ENCODE data around the gene RAD51B. TPM values are rescaled to one million over a fixed set of nuclear protein-coding genes. Genes with fewer than 3 reads are reported as not detected.

Gene RAD51B
- polyA plus RNA-seq, 1 donor (not counting 4 experiments of a cell fraction or from before 2014, with no cell fraction given): 13.3 TPM

GRCh38 chr14:68757618-68758081 lies 938.1 kb downstream of the RAD51B start:
- dilution Hi-C loops (cut with MboI; ENCODE audit: extremely low pct_ligation_motif_present, low sequenced_read_pairs): no loop called here
- FAIRE-seq: no peak

GRCh38 chr14:68758301-68758700 lies 938.7 kb downstream of the RAD51B start:
- Histone ChIP-seq H3K36me3 (ENCODE audit: control insufficient read depth in 2 of 2, extremely low read depth in 1 of 2, insufficient read depth in 2 of 2, low read length in 2 of 2) (no peaks in the 10 kb centered on the region), H3K4me1 (ENCODE audit: control insufficient read depth, extremely low read depth, insufficient read depth, low read length) (no peaks in the 10 kb centered on the region), H3K79me2 (ENCODE audit: control insufficient read depth, insufficient read depth, low read length) (no peaks in the 10 kb centered on the region), H3K27ac (ENCODE audit: control insufficient read depth, insufficient read depth, low read length) (no peak overlapping the region), H3K27me3 (ENCODE audit: control insufficient read depth, extremely low read depth, insufficient read depth, low read length) (no peaks in the 10 kb centered on the region), H3K9me3 (ENCODE audit: control insufficient read depth, low read depth, low read length) (no peaks in the 10 kb centered on the region), H3K4me3 (ENCODE audit: control insufficient read depth in 2 of 3, extremely low read depth in 1 of 3, insufficient read depth in 2 of 3, low read depth in 1 of 3, low read length in 3 of 3) (no peak overlapping the region), H3K9me1 (ENCODE audit: control insufficient read depth, extremely low read depth, insufficient read depth, low read length) (no peaks in the 10 kb centered on the region), H2AFZ (ENCODE audit: control insufficient read depth, low read length) (no peak overlapping the region), H3K4me2 (ENCODE audit: control insufficient read depth, extremely low read depth, insufficient read depth, low read depth, low read length) (no peak overlapping the region), H4K20me1 (ENCODE audit: control insufficient read depth, extremely low read depth, insufficient read depth, low read length) (no peaks in the 10 kb centered on the region), H3K9ac (ENCODE audit: control insufficient read depth, extremely low read depth, insufficient read depth, low read length) (no peak overlapping the region)
- dilution Hi-C loops (cut with MboI; ENCODE audit: extremely low pct_ligation_motif_present, low sequenced_read_pairs): no loop called here
- no peak for TF ChIP-seq EZH2 (IDR thresholded peaks at IDR 0.05; ENCODE audit: low read length)
- TF ChIP-seq CTCF (optimal IDR thresholded peaks at IDR 0.05 in 1 of 3, IDR thresholded peaks at IDR 0.05 in 1 of 3, conservative IDR thresholded peaks at IDR 0.05 in 1 of 3; ENCODE audit: extremely low read depth in 1 of 3, insufficient read depth in 2 of 3, low read length in 3 of 3): no peak
- DNase-seq (ENCODE audit: low read depth, low spot score): no peak
- no peak for FAIRE-seq

More at GRCh38 chr14:68757618-68758081, 938.1 kb downstream of the RAD51B start:
- Histone ChIP-seq H3K9me3 (ENCODE audit: control insufficient read depth, low read depth, low read length) (no peaks in the 10 kb centered on the region), H3K36me3 (ENCODE audit: control insufficient read depth in 2 of 2, extremely low read depth in 1 of 2, insufficient read depth in 2 of 2, low read length in 2 of 2) (no peaks in the 10 kb centered on the region), H3K9me1 (ENCODE audit: control insufficient read depth, extremely low read depth, insufficient read depth, low read length) (no peaks in the 10 kb centered on the region), H3K27me3 (ENCODE audit: control insufficient read depth, extremely low read depth, insufficient read depth, low read length) (no peaks in the 10 kb centered on the region), H3K79me2 (ENCODE audit: control insufficient read depth, insufficient read depth, low read length) (no peaks in the 10 kb centered on the region), H3K4me1 (ENCODE audit: control insufficient read depth, extremely low read depth, insufficient read depth, low read length) (no peaks in the 10 kb centered on the region), H3K9ac (ENCODE audit: control insufficient read depth, extremely low read depth, insufficient read depth, low read length) (no peak overlapping the region), H3K4me3 (ENCODE audit: control insufficient read depth in 2 of 3, extremely low read depth in 1 of 3, insufficient read depth in 2 of 3, low read depth in 1 of 3, low read length in 3 of 3) (no peak overlapping the region), H2AFZ (ENCODE audit: control insufficient read depth, low read length) (no peak overlapping the region), H3K4me2 (ENCODE audit: control insufficient read depth, extremely low read depth, insufficient read depth, low read depth, low read length) (no peak overlapping the region), H4K20me1 (ENCODE audit: control insufficient read depth, extremely low read depth, insufficient read depth, low read length) (no peaks in the 10 kb centered on the region), H3K27ac (ENCODE audit: control insufficient read depth, insufficient read depth, low read length) (no peak overlapping the region)
- no peak for DNase-seq (ENCODE audit: low read depth, low spot score)
- no peak for TF ChIP-seq EZH2 (IDR thresholded peaks at IDR 0.05; ENCODE audit: low read length)

- dilution Hi-C loops (cut with MboI; ENCODE audit: extremely low pct_ligation_motif_present, low sequenced_read_pairs): no loop called here
- no peaks in the 10 kb centered on the region for H4K20me1 ChIP-seq (ENCODE audit: control insufficient read depth, extremely low read depth, insufficient read depth, low read length)
- H3K4me1 ChIP-seq (ENCODE audit: control insufficient read depth, extremely low read depth, insufficient read depth, low read length): no peaks in the 10 kb centered on the region
- no peaks in the 10 kb centered on the region for H3K79me2 ChIP-seq (ENCODE audit: control insufficient read depth, insufficient read depth, low read length)
- TF ChIP-seq CTCF (optimal IDR thresholded peaks at IDR 0.05 in 1 of 3, IDR thresholded peaks at IDR 0.05 in 1 of 3, conservative IDR thresholded peaks at IDR 0.05 in 1 of 3; ENCODE audit: extremely low read depth in 1 of 3, insufficient read depth in 2 of 3, low read length in 3 of 3) (no peak), EZH2 (IDR thresholded peaks at IDR 0.05; ENCODE audit: low read length) (no peak)
- no peak for FAIRE-seq
- no peaks in the 10 kb centered on the region for H3K9me3 ChIP-seq (ENCODE audit: control insufficient read depth, low read depth, low read length)
- no peak overlapping the region for H3K27ac ChIP-seq (ENCODE audit: control insufficient read depth, insufficient read depth, low read length)
- H2AFZ ChIP-seq (ENCODE audit: control insufficient read depth, low read length): no peak overlapping the region
- no peak for DNase-seq (ENCODE audit: low read depth, low spot score)
- no peak overlapping the region for H3K4me2 ChIP-seq (ENCODE audit: control insufficient read depth, extremely low read depth, insufficient read depth, low read depth, low read length)
- H3K9me1 ChIP-seq (ENCODE audit: control insufficient read depth, extremely low read depth, insufficient read depth, low read length): no peaks in the 10 kb centered on the region
- no peaks in the 10 kb centered on the region for H3K27me3 ChIP-seq (ENCODE audit: control insufficient read depth, extremely low read depth, insufficient read depth, low read length)
- no peaks in the 10 kb centered on the region for H3K36me3 ChIP-seq (ENCODE audit: control insufficient read depth in 2 of 2, extremely low read depth in 1 of 2, insufficient read depth in 2 of 2, low read length in 2 of 2)
- H3K4me3 ChIP-seq (ENCODE audit: control insufficient read depth in 2 of 3, extremely low read depth in 1 of 3, insufficient read depth in 2 of 3, low read depth in 1 of 3, low read length in 3 of 3): no peak overlapping the region
- H3K9ac ChIP-seq (ENCODE audit: control insufficient read depth, extremely low read depth, insufficient read depth, low read length): no peak overlapping the region
Measured at GRCh38 chr14:68759017-68759560, 939.5 kb downstream of the RAD51B start.

All from keratinocyte (primary cell).